ENCODE data around the gene EIF4EBP2. TPM values are rescaled to one million over a fixed set of nuclear protein-coding genes. Genes with fewer than 3 reads are reported as not detected.

EIF4EBP2 gene
- total RNA-seq, 1 experiment from 2014 or later = 80.3 TPM

GRCh38 chr10:70462349-70462984 lies 58.5 kb downstream of the EIF4EBP2 start:
- H3K4me3 ChIP-seq = no peak overlapping the region
- intact Hi-C loops (cut with micrococcal nuclease; ENCODE audit: unreplicated experiment) = loop anchor here (5.0 kb wide), 2 partner anchors 355 to 825 kb away; partner anchors contain the start of gene SGPL1
- CTCF ChIA-PET = interaction anchor here (0.5 to 1.2 kb wide), 6 partner anchors 14 to 756 kb away, joined by 3 to 13 read pairs (median 4); no protein-coding TSS in a partner anchor
- H3K9me2 ChIP-seq (ENCODE audit: insufficient read depth) = no peaks in the 10 kb centered on the region
- H3K27ac ChIP-seq = no peak overlapping the region
- BruUV-seq (replicated peaks) = no TSS peak
- peak; percentile 53 to 77 for DNase-seq
- H2AFZ ChIP-seq = no peak overlapping the region
- H3K27me3 ChIP-seq (ENCODE audit: insufficient read depth, low read depth) = peaks cover 21% of the 10 kb centered on the region
- no peaks in the 10 kb centered on the region for H3K36me3 ChIP-seq (ENCODE audit: low read depth)
- TF ChIP-seq, protein P1, sequence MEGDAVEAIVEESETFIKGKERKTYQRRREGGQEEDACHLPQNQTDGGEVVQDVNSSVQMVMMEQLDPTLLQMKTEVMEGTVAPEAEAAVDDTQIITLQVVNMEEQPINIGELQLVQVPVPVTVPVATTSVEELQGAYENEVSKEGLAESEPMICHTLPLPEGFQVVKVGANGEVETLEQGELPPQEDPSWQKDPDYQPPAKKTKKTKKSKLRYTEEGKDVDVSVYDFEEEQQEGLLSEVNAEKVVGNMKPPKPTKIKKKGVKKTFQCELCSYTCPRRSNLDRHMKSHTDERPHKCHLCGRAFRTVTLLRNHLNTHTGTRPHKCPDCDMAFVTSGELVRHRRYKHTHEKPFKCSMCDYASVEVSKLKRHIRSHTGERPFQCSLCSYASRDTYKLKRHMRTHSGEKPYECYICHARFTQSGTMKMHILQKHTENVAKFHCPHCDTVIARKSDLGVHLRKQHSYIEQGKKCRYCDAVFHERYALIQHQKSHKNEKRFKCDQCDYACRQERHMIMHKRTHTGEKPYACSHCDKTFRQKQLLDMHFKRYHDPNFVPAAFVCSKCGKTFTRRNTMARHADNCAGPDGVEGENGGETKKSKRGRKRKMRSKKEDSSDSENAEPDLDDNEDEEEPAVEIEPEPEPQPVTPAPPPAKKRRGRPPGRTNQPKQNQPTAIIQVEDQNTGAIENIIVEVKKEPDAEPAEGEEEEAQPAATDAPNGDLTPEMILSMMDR (conservative IDR thresholded peaks at IDR 0.05) = no peak
- no peak for TF ChIP-seq EZH2 (IDR thresholded peaks at IDR 0.05; ENCODE audit: low read depth)
- no peak overlapping the region for H3K4me2 ChIP-seq
- no peaks in the 10 kb centered on the region for H3K79me2 ChIP-seq (ENCODE audit: low read depth)
- no peaks in the 10 kb centered on the region for H4K20me1 ChIP-seq (ENCODE audit: insufficient read depth)
- H3K4me1 ChIP-seq (replicated peaks; ENCODE audit: insufficient read depth) = peaks cover 14% of the 10 kb centered on the region; the same call in 1 of the 2 replicates
- H3F3A ChIP-seq (ENCODE audit: insufficient read depth, low read depth) = peaks cover 6% of the 10 kb centered on the region
- no peaks in the 10 kb centered on the region for H3K9me3 ChIP-seq (ENCODE audit: insufficient read depth, low read depth)
- POLR2A ChIA-PET (ENCODE audit: unreplicated experiment) = no interaction called here

- no peak for DNase-seq
- H2AFZ ChIP-seq = no peak overlapping the region
- H3K27ac ChIP-seq = no peak overlapping the region
- no peak overlapping the region for H3K4me3 ChIP-seq
- H3K4me1 ChIP-seq (replicated peaks; ENCODE audit: insufficient read depth) = peaks cover 10% of the 10 kb centered on the region; the same call in 1 of the 2 replicates
- peaks cover 21% of the 10 kb centered on the region for H3K27me3 ChIP-seq (ENCODE audit: insufficient read depth, low read depth)
- peaks cover 6% of the 10 kb centered on the region for H3F3A ChIP-seq (ENCODE audit: insufficient read depth, low read depth)
- ChIA-PET CTCF (interaction anchor here (0.7 kb wide), 1 partner anchor 47 kb away, joined by 6 read pairs; no protein-coding TSS in a partner anchor), POLR2A (ENCODE audit: unreplicated experiment) (no interaction called here)
- H4K20me1 ChIP-seq (ENCODE audit: insufficient read depth) = no peaks in the 10 kb centered on the region
- H3K9me3 ChIP-seq (ENCODE audit: insufficient read depth, low read depth) = no peaks in the 10 kb centered on the region
- intact Hi-C loops (cut with micrococcal nuclease; ENCODE audit: unreplicated experiment) = no loop called here
- no peak for TF ChIP-seq EZH2 (IDR thresholded peaks at IDR 0.05; ENCODE audit: low read depth)
- TF ChIP-seq, protein P1 (conservative IDR thresholded peaks at IDR 0.05) = no peak
- H3K36me3 ChIP-seq (ENCODE audit: low read depth) = no peaks in the 10 kb centered on the region
- no peak overlapping the region for H3K4me2 ChIP-seq
- no peaks in the 10 kb centered on the region for H3K9me2 ChIP-seq (ENCODE audit: insufficient read depth)
- no TSS peak for BruUV-seq (replicated peaks)
- H3K79me2 ChIP-seq (ENCODE audit: low read depth) = no peaks in the 10 kb centered on the region
Observed at GRCh38 chr10:70465278-70465677, 61.3 kb downstream of the EIF4EBP2 start.

- DNase-seq = no peak
- Histone ChIP-seq H3K36me3 (ENCODE audit: low read depth) (no peaks in the 10 kb centered on the region), H3K9me2 (ENCODE audit: insufficient read depth) (no peaks in the 10 kb centered on the region), H3K4me3 (no peak overlapping the region), H3K9me3 (ENCODE audit: insufficient read depth, low read depth) (no peaks in the 10 kb centered on the region), H3K79me2 (ENCODE audit: low read depth) (no peaks in the 10 kb centered on the region), H3K4me1 (replicated peaks; ENCODE audit: insufficient read depth) (peaks cover 10% of the 10 kb centered on the region; the same call in 1 of the 2 replicates), H4K20me1 (ENCODE audit: insufficient read depth) (no peaks in the 10 kb centered on the region), H3K4me2 (no peak overlapping the region), H3K27ac (no peak overlapping the region), H3K27me3 (ENCODE audit: insufficient read depth, low read depth) (peaks cover 21% of the 10 kb centered on the region), H3F3A (ENCODE audit: insufficient read depth, low read depth) (peaks cover 6% of the 10 kb centered on the region), H2AFZ (no peak overlapping the region)
- BruUV-seq (replicated peaks) = no TSS peak
- intact Hi-C loops (cut with micrococcal nuclease; ENCODE audit: unreplicated experiment) = no loop called here
- ChIA-PET POLR2A (ENCODE audit: unreplicated experiment) (no interaction called here), CTCF (interaction anchor here (0.7 kb wide), 1 partner anchor 46 kb away, joined by 6 read pairs; no protein-coding TSS in a partner anchor)
- TF ChIP-seq EZH2 (IDR thresholded peaks at IDR 0.05; ENCODE audit: low read depth) = no peak
- TF ChIP-seq, protein P1 (conservative IDR thresholded peaks at IDR 0.05) = no peak
Observed at GRCh38 chr10:70465832-70466231, 61.9 kb downstream of the EIF4EBP2 start.
